Measurements from ENCODE around the gene NUP85.
A peak's percentile ranks its signal among the peaks of the same experiment; 100 is the strongest.
"Not testable (repeated sequence)": the region's sequence is repeated elsewhere in the genome, so short reads cannot be mapped to it uniquely, and the experiment has no call there.

The NUP85 gene, protein sequence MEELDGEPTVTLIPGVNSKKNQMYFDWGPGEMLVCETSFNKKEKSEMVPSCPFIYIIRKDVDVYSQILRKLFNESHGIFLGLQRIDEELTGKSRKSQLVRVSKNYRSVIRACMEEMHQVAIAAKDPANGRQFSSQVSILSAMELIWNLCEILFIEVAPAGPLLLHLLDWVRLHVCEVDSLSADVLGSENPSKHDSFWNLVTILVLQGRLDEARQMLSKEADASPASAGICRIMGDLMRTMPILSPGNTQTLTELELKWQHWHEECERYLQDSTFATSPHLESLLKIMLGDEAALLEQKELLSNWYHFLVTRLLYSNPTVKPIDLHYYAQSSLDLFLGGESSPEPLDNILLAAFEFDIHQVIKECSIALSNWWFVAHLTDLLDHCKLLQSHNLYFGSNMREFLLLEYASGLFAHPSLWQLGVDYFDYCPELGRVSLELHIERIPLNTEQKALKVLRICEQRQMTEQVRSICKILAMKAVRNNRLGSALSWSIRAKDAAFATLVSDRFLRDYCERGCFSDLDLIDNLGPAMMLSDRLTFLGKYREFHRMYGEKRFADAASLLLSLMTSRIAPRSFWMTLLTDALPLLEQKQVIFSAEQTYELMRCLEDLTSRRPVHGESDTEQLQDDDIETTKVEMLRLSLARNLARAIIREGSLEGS

DNA sequence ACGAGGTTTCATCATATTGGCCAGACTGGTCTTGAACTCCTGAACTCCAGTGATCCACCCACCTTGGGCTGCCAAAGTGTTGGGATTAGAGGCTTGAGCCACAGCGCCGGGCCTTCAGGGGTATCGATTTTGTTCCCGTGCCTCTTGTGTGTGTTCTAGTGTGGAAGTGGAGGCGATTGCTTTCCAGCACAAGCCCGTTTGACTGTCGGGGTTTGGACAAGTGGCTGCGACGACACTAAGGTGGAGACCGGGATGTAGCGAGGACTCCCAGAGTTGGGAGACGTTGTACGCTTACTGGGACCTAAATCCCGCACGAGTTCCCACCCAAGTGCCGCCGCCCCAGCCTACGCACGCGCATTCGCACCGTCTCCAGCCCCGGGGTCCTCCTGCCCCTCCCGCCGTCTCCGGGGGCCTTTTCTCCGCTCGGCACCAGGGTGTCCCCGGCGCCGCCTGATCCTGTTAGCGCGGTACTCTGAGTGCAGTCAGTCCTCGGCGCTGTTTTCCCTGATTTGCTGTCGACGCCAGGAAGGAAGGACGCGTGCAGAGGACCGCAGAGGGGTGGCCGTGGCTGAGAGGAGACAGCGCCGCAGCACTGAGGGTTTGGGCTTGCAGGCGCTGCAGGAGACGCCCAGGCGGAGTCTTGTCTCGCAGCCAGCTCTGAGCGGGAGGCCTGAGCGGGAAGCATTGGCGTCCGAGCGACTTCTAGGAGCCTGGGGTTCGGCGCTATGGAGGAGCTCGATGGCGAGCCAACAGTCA lies at the start of gene NUP85:
NUP85 (plus strand) TSS at position 643 of the 756 bp plus-strand sequence; CDS start at position 726, 83 bp downstream.
- no peaks in the 10 kb centered on the region for H3K36me3 ChIP-seq (ENCODE audit: control insufficient read depth, insufficient read depth, low read length)

DNA sequence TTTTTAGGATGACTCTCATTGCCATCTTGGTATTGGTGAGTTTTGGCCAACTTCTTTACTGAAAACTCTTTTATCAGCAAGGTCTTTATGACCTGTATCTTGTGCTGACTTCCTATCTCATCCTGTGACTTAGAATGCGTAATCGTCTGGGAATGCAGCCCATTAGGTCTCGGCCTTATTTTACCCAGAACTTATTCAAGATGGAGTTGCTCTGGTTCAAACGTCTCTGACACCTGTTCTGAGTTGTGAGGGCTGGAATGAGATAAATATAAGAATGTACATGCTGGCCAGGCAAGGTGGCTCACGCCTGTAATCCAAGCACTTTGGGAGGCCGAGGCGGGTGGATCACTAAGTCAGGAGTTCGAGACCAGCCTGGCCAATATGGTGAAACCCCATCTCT lies 47.0 kb upstream of the NUP85 start:
- not testable (repeated sequence) for H3K4me3 ChIP-seq (ENCODE audit: low read depth, low read length); H3K9ac ChIP-seq (ENCODE audit: low read depth, low read length); H3K27me3 ChIP-seq (ENCODE audit: control insufficient read depth, insufficient read depth, low read length)

More for the DNA sequence above, at the start of gene NUP85:
- Histone ChIP-seq H3K4me3 (ENCODE audit: low read depth, low read length) (peak within 1 kb of the TSS; percentile 84), H3K9me3 (ENCODE audit: control insufficient read depth, insufficient read depth, low read length) (no peaks in the 10 kb centered on the region), H3K4me1 (ENCODE audit: control insufficient read depth, insufficient read depth, low read length) (no peaks in the 10 kb centered on the region), H3K9ac (ENCODE audit: low read depth, low read length) (peak within 1 kb of the TSS; percentile 99), H3K27me3 (ENCODE audit: control insufficient read depth, insufficient read depth, low read length) (no peaks in the 10 kb centered on the region)

DNA sequence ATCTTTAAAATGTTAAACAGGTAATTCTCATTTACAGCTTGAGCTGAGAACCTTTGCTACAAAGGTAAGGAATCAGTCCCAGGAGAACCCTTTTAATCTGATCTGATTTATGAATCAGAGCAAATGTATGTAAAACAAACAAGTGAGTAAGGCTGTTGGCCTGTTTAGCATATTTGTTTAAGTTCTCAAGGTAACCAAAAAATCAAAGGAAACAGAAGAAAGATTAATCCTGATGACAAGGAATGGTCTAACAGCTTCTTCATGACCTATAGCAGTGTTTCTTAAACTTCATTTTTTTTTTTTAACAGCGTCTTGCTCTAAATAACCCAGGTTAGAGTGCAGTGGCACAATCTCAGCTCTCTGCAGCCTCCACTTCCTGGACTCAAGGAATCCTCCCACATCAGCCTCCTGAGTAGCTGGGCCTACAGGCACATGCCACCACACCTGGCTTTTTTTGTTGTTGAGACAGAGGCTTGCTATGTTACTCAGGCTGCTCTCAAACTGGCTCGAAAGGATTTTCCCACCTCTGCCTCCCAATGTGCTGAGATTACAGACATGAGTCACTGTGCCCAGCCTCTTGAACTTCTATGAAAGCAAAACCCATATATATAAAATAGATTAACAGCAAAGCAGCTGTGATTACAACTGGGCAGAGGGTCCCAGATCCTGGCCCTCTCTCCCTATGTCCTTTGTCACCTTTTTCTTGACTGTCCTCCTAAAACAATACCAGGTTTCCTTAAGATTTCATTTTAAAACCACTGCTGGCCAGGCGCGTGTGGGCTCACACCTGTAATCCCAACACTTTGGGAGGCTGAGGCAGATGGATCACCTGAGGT lies 46.1 kb upstream of the NUP85 start:
- peaks cover 6% of the 10 kb centered on the region for H3K4me1 ChIP-seq (ENCODE audit: control insufficient read depth, insufficient read depth, low read length)
- H3K9ac ChIP-seq (ENCODE audit: low read depth, low read length), result no peak overlapping the region
- no peak overlapping the region for H3K4me3 ChIP-seq (ENCODE audit: low read depth, low read length)
- no peaks in the 10 kb centered on the region for H3K36me3 ChIP-seq (ENCODE audit: control insufficient read depth, insufficient read depth, low read length)
- H3K27me3 ChIP-seq (ENCODE audit: control insufficient read depth, insufficient read depth, low read length), result no peaks in the 10 kb centered on the region
- no peaks in the 10 kb centered on the region for H3K9me3 ChIP-seq (ENCODE audit: control insufficient read depth, insufficient read depth, low read length)

More for the DNA sequence above, 47.0 kb upstream of the NUP85 start:
- H3K4me1 ChIP-seq (ENCODE audit: control insufficient read depth, insufficient read depth, low read length); H3K9me3 ChIP-seq (ENCODE audit: control insufficient read depth, insufficient read depth, low read length); H3K36me3 ChIP-seq (ENCODE audit: control insufficient read depth, insufficient read depth, low read length): not testable (repeated sequence)

DNA sequence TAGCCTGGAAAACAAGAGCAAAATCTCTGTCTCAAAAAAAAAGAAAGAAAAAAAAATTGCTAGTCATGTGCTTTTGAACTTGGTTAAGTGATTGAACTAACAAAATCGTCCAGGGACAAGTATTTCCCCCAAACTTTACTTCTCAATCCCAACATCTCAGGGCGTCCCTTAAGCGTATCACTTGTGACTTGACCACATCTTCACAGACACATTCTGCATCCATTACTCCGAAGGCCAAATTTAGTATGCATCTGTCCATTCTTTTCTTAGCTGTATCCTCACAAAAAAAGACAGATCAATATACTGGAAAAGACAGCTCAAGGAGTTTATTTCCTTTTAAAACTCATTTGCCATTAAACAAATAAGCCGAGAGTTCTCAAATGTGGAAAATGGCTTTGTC lies 45.3 kb upstream of the NUP85 start:
- H3K9me3 ChIP-seq (ENCODE audit: control insufficient read depth, insufficient read depth, low read length), result no peaks in the 10 kb centered on the region
- no peaks in the 10 kb centered on the region for H3K4me1 ChIP-seq (ENCODE audit: control insufficient read depth, insufficient read depth, low read length)
- no peak overlapping the region for H3K9ac ChIP-seq (ENCODE audit: low read depth, low read length)
- H3K27me3 ChIP-seq (ENCODE audit: control insufficient read depth, insufficient read depth, low read length), result no peaks in the 10 kb centered on the region
- H3K4me3 ChIP-seq (ENCODE audit: low read depth, low read length), result no peak overlapping the region
- no peaks in the 10 kb centered on the region for H3K36me3 ChIP-seq (ENCODE audit: control insufficient read depth, insufficient read depth, low read length)

DNA sequence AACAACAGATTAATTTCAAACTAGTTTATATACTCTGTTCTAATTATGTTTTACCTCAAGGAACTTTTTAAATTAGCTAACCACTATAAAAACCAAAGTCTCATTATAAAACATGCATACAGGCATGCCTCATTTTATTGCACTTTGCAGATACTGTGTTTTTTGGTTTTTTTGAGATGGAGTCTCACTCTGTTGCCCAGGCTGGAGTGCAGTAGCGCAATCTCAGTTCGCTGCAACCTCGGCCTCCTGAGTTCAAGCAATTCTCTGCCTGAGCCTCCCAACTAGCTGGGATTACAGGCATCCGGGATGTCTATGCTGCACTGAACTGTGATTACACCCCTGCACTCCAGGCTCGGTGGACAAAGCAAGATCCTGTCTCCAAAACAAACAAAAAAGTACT lies 42.4 kb upstream of the NUP85 start:
- H3K4me1 ChIP-seq (ENCODE audit: control insufficient read depth, insufficient read depth, low read length), result no peaks in the 10 kb centered on the region
- H3K27me3 ChIP-seq (ENCODE audit: control insufficient read depth, insufficient read depth, low read length), result no peaks in the 10 kb centered on the region
- no peak overlapping the region for H3K9ac ChIP-seq (ENCODE audit: low read depth, low read length)
- H3K36me3 ChIP-seq (ENCODE audit: control insufficient read depth, insufficient read depth, low read length), result peaks cover 9% of the 10 kb centered on the region
- no peaks in the 10 kb centered on the region for H3K9me3 ChIP-seq (ENCODE audit: control insufficient read depth, insufficient read depth, low read length)
- H3K4me3 ChIP-seq (ENCODE audit: low read depth, low read length), result no peak overlapping the region

DNA sequence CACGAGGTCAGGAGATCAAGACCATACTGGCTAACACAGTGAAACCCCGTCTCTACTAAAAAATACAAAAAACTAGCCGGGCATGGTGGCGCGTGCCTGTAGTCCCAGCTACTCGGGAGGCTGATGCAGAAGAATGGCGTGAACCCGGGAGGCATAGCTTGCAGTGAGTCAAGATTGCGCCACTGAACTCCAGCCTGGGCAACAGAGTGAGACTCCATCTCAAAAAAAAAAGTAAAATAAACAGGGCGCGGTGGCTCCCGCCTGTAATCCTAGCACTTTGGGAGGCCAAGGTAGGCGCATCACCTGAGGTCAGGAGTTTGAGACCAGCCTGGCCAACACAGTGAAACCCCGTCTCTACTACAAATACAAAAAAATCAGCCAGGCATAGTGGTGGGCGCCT lies 40.9 kb upstream of the NUP85 start:
- not testable (repeated sequence) for H3K9ac ChIP-seq (ENCODE audit: low read depth, low read length); H3K4me1 ChIP-seq (ENCODE audit: control insufficient read depth, insufficient read depth, low read length); H3K4me3 ChIP-seq (ENCODE audit: low read depth, low read length); H3K27me3 ChIP-seq (ENCODE audit: control insufficient read depth, insufficient read depth, low read length); H3K9me3 ChIP-seq (ENCODE audit: control insufficient read depth, insufficient read depth, low read length)
- peaks cover 13% of the 10 kb centered on the region for H3K36me3 ChIP-seq (ENCODE audit: control insufficient read depth, insufficient read depth, low read length)

DNA sequence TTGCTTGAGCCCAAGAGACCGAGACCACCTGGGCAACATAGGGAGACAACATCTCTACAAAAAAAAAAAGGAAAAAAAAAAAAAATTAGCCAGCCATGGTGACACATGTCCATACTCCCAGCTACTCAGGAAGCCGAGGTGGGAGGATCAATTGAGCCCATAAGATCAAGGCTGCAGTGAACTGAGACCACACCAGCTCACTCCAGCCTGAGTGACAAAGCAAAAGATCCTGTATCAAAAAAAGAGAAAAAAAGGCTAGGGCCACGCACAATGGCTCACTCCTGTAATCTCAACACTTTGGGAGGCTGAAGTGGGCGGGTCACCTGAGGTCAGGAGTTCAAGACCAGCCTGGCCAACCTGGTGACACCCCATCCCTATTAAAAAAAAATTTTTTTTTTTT lies 36.5 kb upstream of the NUP85 start:
- Histone ChIP-seq H3K4me3 (ENCODE audit: low read depth, low read length) (no peak overlapping the region), H3K27me3 (ENCODE audit: control insufficient read depth, insufficient read depth, low read length) (no peaks in the 10 kb centered on the region), H3K4me1 (ENCODE audit: control insufficient read depth, insufficient read depth, low read length) (no peaks in the 10 kb centered on the region), H3K9me3 (ENCODE audit: control insufficient read depth, insufficient read depth, low read length) (no peaks in the 10 kb centered on the region), H3K36me3 (ENCODE audit: control insufficient read depth, insufficient read depth, low read length) (peaks cover 23% of the 10 kb centered on the region), H3K9ac (ENCODE audit: low read depth, low read length) (no peak overlapping the region)

DNA sequence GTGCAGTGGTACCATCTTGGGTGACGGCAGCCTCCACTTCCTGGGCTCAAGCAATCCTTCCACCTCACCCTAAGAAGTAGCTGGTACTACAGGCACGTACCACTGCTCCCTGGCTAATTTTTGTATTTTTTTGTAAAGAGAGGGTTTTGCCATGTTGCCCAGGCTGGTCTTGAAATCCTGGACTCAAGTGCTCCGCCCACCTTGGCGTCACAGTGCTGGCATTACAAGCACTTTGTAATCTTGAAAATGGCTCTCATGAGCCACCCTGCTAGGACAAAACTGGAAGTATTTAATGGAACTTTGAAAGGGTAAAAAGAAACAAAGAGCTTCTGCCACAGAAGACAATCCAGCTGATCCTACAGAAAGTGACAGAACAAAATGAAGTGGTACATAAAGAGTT lies 32.0 kb upstream of the NUP85 start:
- no peak overlapping the region for H3K9ac ChIP-seq (ENCODE audit: low read depth, low read length)
- peaks cover 37% of the 10 kb centered on the region for H3K36me3 ChIP-seq (ENCODE audit: control insufficient read depth, insufficient read depth, low read length)
- no peaks in the 10 kb centered on the region for H3K27me3 ChIP-seq (ENCODE audit: control insufficient read depth, insufficient read depth, low read length)
- H3K4me3 ChIP-seq (ENCODE audit: low read depth, low read length), result no peak overlapping the region
- H3K9me3 ChIP-seq (ENCODE audit: control insufficient read depth, insufficient read depth, low read length), result no peaks in the 10 kb centered on the region
- H3K4me1 ChIP-seq (ENCODE audit: control insufficient read depth, insufficient read depth, low read length), result no peaks in the 10 kb centered on the region

DNA sequence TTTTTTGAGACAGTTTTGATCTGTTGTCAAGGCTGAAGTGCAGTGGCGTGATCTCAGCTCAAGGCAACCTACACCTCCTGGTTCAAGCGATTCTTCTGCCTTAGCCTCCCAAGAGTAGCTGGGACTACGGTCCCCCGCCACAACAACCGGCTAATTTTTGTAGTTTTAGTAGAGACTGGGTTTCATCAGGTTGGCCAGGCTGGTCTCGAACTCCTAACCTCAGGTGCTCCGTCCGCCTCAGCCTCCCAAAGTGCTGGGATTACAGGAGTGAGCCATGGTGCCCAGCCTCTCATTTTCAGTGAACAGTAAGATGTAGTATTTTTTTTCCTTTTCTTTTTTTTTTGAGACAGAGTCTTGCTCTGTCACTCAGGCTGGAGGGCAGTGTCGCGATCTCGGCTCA lies 30.5 kb upstream of the NUP85 start:
- H3K4me1 ChIP-seq (ENCODE audit: control insufficient read depth, insufficient read depth, low read length), result no peaks in the 10 kb centered on the region
- peaks cover 41% of the 10 kb centered on the region for H3K36me3 ChIP-seq (ENCODE audit: control insufficient read depth, insufficient read depth, low read length)
- H3K9ac ChIP-seq (ENCODE audit: low read depth, low read length), result no peak overlapping the region
- no peaks in the 10 kb centered on the region for H3K9me3 ChIP-seq (ENCODE audit: control insufficient read depth, insufficient read depth, low read length)
- H3K27me3 ChIP-seq (ENCODE audit: control insufficient read depth, insufficient read depth, low read length), result no peaks in the 10 kb centered on the region
- H3K4me3 ChIP-seq (ENCODE audit: low read depth, low read length), result no peak overlapping the region

DNA sequence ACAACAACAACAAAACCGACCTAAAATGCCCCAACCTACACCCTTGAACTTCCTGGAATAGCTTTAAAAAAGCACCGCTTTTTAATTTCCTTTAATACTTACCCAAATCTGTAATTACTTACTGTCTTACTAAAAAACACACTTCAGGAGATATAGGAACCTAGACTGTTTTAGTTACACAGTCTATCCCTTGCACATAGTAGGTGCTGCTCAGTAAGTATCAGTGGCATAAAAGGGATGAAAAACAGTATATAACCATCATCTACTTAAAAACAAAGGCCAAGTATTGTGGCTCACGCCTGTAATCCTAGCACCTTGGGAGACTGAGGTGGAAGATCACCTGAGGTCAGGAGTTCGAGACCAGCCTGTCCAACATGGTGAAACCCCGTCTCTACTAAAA lies 28.9 kb upstream of the NUP85 start:
- Histone ChIP-seq H3K9me3 (ENCODE audit: control insufficient read depth, insufficient read depth, low read length) (no peaks in the 10 kb centered on the region), H3K36me3 (ENCODE audit: control insufficient read depth, insufficient read depth, low read length) (peaks cover 47% of the 10 kb centered on the region), H3K27me3 (ENCODE audit: control insufficient read depth, insufficient read depth, low read length) (no peaks in the 10 kb centered on the region), H3K4me3 (ENCODE audit: low read depth, low read length) (no peak overlapping the region), H3K9ac (ENCODE audit: low read depth, low read length) (no peak overlapping the region), H3K4me1 (ENCODE audit: control insufficient read depth, insufficient read depth, low read length) (peaks cover 6% of the 10 kb centered on the region)

DNA sequence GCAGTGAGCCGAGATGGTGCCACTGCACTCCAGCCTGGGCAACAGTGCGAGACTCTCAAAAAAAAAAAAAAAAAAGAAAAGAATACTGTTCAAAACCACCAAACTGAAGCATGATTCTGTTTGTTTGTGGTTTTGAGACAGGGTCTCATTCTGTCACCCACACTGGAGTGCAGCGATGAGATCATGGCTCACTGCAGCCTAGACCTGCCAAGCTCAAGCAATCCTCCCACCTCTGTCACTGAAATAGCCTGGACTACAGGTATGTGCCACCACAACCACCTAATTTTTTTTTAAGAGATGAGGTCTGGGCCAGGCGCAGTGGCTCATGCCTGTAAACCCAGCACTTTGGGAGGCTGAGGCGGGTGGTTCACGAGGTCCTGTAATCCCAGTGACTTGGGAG lies 27.0 kb upstream of the NUP85 start:
- Histone ChIP-seq H3K9me3 (ENCODE audit: control insufficient read depth, insufficient read depth, low read length) (no peaks in the 10 kb centered on the region), H3K4me1 (ENCODE audit: control insufficient read depth, insufficient read depth, low read length) (peaks cover 6% of the 10 kb centered on the region), H3K36me3 (ENCODE audit: control insufficient read depth, insufficient read depth, low read length) (peaks cover 43% of the 10 kb centered on the region), H3K4me3 (ENCODE audit: low read depth, low read length) (no peak overlapping the region), H3K9ac (ENCODE audit: low read depth, low read length) (no peak overlapping the region), H3K27me3 (ENCODE audit: control insufficient read depth, insufficient read depth, low read length) (no peaks in the 10 kb centered on the region)
